ENCODE data around the gene OR52B6.

The OR52B6 gene

GRCh38 chr11:5564259-5565019, 16.2 kb upstream of the OR52B6 start:
- Histone ChIP-seq H3K4me3 (ENCODE audit: low read depth, low read length) (no peak overlapping the region), H3K36me3 (ENCODE audit: control insufficient read depth in 2 of 2, insufficient read depth in 1 of 2, low read length in 2 of 2) (no peaks in the 10 kb centered on the region), H3K9me3 (ENCODE audit: control insufficient read depth, insufficient read depth, low read depth, low read length) (no peaks in the 10 kb centered on the region), H3K4me1 (ENCODE audit: control insufficient read depth, insufficient read depth, low read length) (no peaks in the 10 kb centered on the region), H3K27ac (ENCODE audit: extremely low read depth, low read depth, low read length) (no peak overlapping the region)
- TF ChIP-seq ZFHX2 (tag by site-specific recombination; conservative IDR thresholded peaks at IDR 0.05) (no peak), ZBTB17 (tag by site-specific recombination; IDR thresholded peaks at IDR 0.05) (no peak)
- ChIA-PET CTCF (no interaction called here), POLR2A (no interaction called here)

GRCh38 chr11:5574654-5575053, 6.0 kb upstream of the OR52B6 start:
- TF ChIP-seq ZNF677 (tag by site-specific recombination; IDR thresholded peaks at IDR 0.05) (no peak), ZNF521 (tag by site-specific recombination; IDR thresholded peaks at IDR 0.05) (no peak), ZNF777 (tag by site-specific recombination; IDR thresholded peaks at IDR 0.05; ENCODE audit: borderline replicate concordance) (no peak), PRDM4 (tag by site-specific recombination; IDR thresholded peaks at IDR 0.05) (no peak), ZNF133 (tag by site-specific recombination; IDR thresholded peaks at IDR 0.05) (no peak), ZNF830 (tag by site-specific recombination; IDR thresholded peaks at IDR 0.05; ENCODE audit: low read depth) (no peak), ZNF449 (tag by site-specific recombination; IDR thresholded peaks at IDR 0.05) (no peak), SALL2 (tag by site-specific recombination; IDR thresholded peaks at IDR 0.05; ENCODE audit: borderline replicate concordance) (no peak), ZSCAN4 (tag by site-specific recombination; IDR thresholded peaks at IDR 0.05) (no peak), ZNF596 (tag by site-specific recombination; IDR thresholded peaks at IDR 0.05) (no peak), TRIM28 (IDR thresholded peaks at IDR 0.05; ENCODE audit: borderline replicate concordance, low read length) (no peak), ZNF843 (tag by site-specific recombination; IDR thresholded peaks at IDR 0.05) (no peak), ZNF645 (tag by site-specific recombination; IDR thresholded peaks at IDR 0.05) (no peak), KLF10 (tag by site-specific recombination; IDR thresholded peaks at IDR 0.05) (no peak), ZIC2 (tag by site-specific recombination; IDR thresholded peaks at IDR 0.05) (no peak), ZNF112 (tag by site-specific recombination; IDR thresholded peaks at IDR 0.05) (no peak), ZNF548 (tag by site-specific recombination; IDR thresholded peaks at IDR 0.05) (no peak), ZNF114 (tag by site-specific recombination; IDR thresholded peaks at IDR 0.05) (no peak), ZNF335 (tag by site-specific recombination; conservative IDR thresholded peaks at IDR 0.05) (no peak), ZNF518A (tag by site-specific recombination; conservative IDR thresholded peaks at IDR 0.05; ENCODE audit: low read depth) (no peak)
- CTCF ChIA-PET = no interaction called here
- Histone ChIP-seq H3K4me1 (ENCODE audit: control insufficient read depth, insufficient read depth, low read length) (no peaks in the 10 kb centered on the region), H3K36me3 (ENCODE audit: control insufficient read depth in 2 of 2, insufficient read depth in 1 of 2, low read length in 2 of 2) (no peaks in the 10 kb centered on the region), H3K27ac (ENCODE audit: extremely low read depth, low read depth, low read length) (no peak overlapping the region), H3K4me3 (ENCODE audit: low read depth, low read length) (no peak overlapping the region), H3K9me3 (ENCODE audit: control insufficient read depth, insufficient read depth, low read depth, low read length) (no peaks in the 10 kb centered on the region)
- POLR2A ChIA-PET = no interaction called here
